K562 (cell line): Measurements from ENCODE around the gene DMRTC1B. TPM values are rescaled to one million over a fixed set of nuclear protein-coding genes. Genes with fewer than 3 reads are reported as not detected.
"Not testable (repeated sequence)": the region's sequence is repeated elsewhere in the genome, so short reads cannot be mapped to it uniquely, and the experiment has no call there.

ENCODE experiments used
- ATAC-seq: fragments of 200-7000 bp; cut with Tn5 transposase; 3 replicates; pipeline ENCODE4 v1.9.1; 2020; ENCODE audit warnings: moderate library complexity
- Bru-seq: library from RNA; stranded (reverse); fragments of 400-500 nt; gene quantifications from one replicate; lab custom pipeline; 2021; lab: Mats Ljungman, UMichigan
- BruChase-seq, 2 experiments: library from RNA; stranded (reverse); fragments of 400-500 nt; gene quantifications; one replicate each; lab custom pipeline; 2021; lab: Mats Ljungman, UMichigan
- BruUV-seq: library from RNA; stranded (reverse); fragments of 400-500 nt; replicated peaks from 2 replicates; lab custom pipeline; 2021; lab: Mats Ljungman, UMichigan
- CTCF ChIA-PET: fragments of 300-600 bp; formaldehyde crosslinking; extraction: SDS; loops from one replicate; lab custom pipeline; 2021; ENCODE audit warnings: low intra/inter-chr PET ratio; lab: Yijun Ruan, JAX
- POLR2A ChIA-PET: fragments of 300-600, 350-650 bp; sonication (Branson Sonifier 250); formaldehyde crosslinking; extraction: SDS; loops from one replicate; lab custom pipeline; 2021; ENCODE audit warnings: antibody characterized with exemption, inconsistent platforms; lab: Yijun Ruan, JAX
- DNase-seq, 4 experiments: peaks; one replicate each; pipeline versions ENCODE4 v3.0.0 to v3.0.0-alpha.2; 2011 to 2018; ENCODE audit warnings: low spot score in 3 of 4, mixed read lengths in 3 of 4; ENCODE audit errors: extremely low read depth in 1 of 4
- FAIRE-seq: peaks from 2 replicates; lab custom pipeline; 2011; peaks lifted over from hg19 to GRCh38; lab: Jason Lieb, UNC
- H2AFZ ChIP-seq: 2 replicates; pipeline ENCODE4 v1.6.0; 2011; ENCODE audit warnings: low read depth, low read length, control low read depth, inconsistent platforms
- H3K27ac ChIP-seq: fragments of 200-600 bp; 3 replicates; pipeline ENCODE4 v1.8.0; 2011; ENCODE audit warnings: low read depth, mild to moderate bottlenecking, control low read depth, inconsistent platforms, low read length, moderate library complexity, mixed read lengths; ENCODE audit errors: extremely low read depth
- H3K27me3 ChIP-seq, 2 experiments: fragments of 300-600 bp in 1 of 2; 2 replicates in 1 of 2; 3 replicates in 1 of 2; pipeline versions ENCODE4 v1.6.0 to v1.8.0; 2011; ENCODE audit warnings: inconsistent platforms in 2 of 2, low read length in 2 of 2, mild to moderate bottlenecking in 1 of 2, mixed read lengths in 1 of 2, moderate library complexity in 1 of 2; ENCODE audit not compliant: control insufficient read depth in 2 of 2, insufficient read depth in 2 of 2
- H3K36me3 ChIP-seq: fragments of 300-600 bp; 3 replicates; pipeline ENCODE4 v1.8.0; 2011; ENCODE audit warnings: mild to moderate bottlenecking, low read length, inconsistent platforms; ENCODE audit not compliant: control insufficient read depth, insufficient read depth
- H3K4me1 ChIP-seq, 2 experiments: fragments of 200-600 bp in 1 of 2; replicated peaks in 1 of 2; 2 replicates in 1 of 2; 3 replicates in 1 of 2; pipeline versions ENCODE4 v1.5.1 to v1.8.0; 2011; ENCODE audit warnings: inconsistent platforms in 2 of 2, low read length in 2 of 2, mild to moderate bottlenecking in 1 of 2, mixed read lengths in 1 of 2, moderate library complexity in 1 of 2; ENCODE audit not compliant: control insufficient read depth in 2 of 2, insufficient read depth in 2 of 2
- H3K4me2 ChIP-seq: 2 replicates; pipeline ENCODE4 v1.6.1; 2011; ENCODE audit warnings: low read length, control low read depth, inconsistent platforms, mixed read lengths; ENCODE audit not compliant: insufficient read depth
- H3K4me3 ChIP-seq: fragments of 200-600 bp; sonication (generic), shearing (Covaris generic); 2 replicates; pipeline ENCODE4 v1.5.1; 2016; ENCODE audit warnings: control low read depth, inconsistent platforms
- H3K79me2 ChIP-seq: fragments of 200-600 bp; 3 replicates; pipeline ENCODE4 v1.8.0; 2011; ENCODE audit warnings: low read length, inconsistent platforms; ENCODE audit not compliant: control insufficient read depth, insufficient read depth
- H3K9ac ChIP-seq, 2 experiments: 2 replicates each; pipeline versions ENCODE4 v1.6.0 to v1.6.1; 2011; ENCODE audit warnings: low read depth in 2 of 2, low read length in 2 of 2, control low read depth in 1 of 2, inconsistent platforms in 1 of 2, mild to moderate bottlenecking in 1 of 2, mixed read lengths in 1 of 2; ENCODE audit not compliant: insufficient read depth in 1 of 2
- H3K9me1 ChIP-seq: one replicate; pipeline ENCODE4 v1.6.0; 2011; ENCODE audit warnings: inconsistent platforms, mild to moderate bottlenecking, low read length, moderate library complexity; ENCODE audit not compliant: control insufficient read depth, insufficient read depth
- H3K9me3 ChIP-seq: replicated peaks from 2 replicates; pipeline ENCODE4 v1.5.1; 2011; ENCODE audit warnings: low read depth, low read length, inconsistent platforms; ENCODE audit not compliant: control insufficient read depth, insufficient read depth
- H4K20me1 ChIP-seq: replicated peaks from 2 replicates; pipeline ENCODE4 v1.6.1; 2011; ENCODE audit warnings: low read length, inconsistent platforms, mixed read lengths; ENCODE audit not compliant: control insufficient read depth, insufficient read depth
- WGBS: fragments of 100-300 bp; shearing (Covaris generic); methylation state at CpG from one replicate; pipeline ENCODE4 v1.1.6; 2016; ENCODE audit warnings: low coverage, mixed read lengths; ENCODE audit not compliant: insufficient coverage; ENCODE audit errors: missing lambda C conversion rate; 5-methylcytosine and 5-hydroxymethylcytosine counted together
- in situ Hi-C: fragments of 300-500 bp; cut with MboI; formaldehyde crosslinking; loops from 4 replicates; pipeline ENCODE4 v1.15.0; 2018; ENCODE audit warnings: inconsistent platforms, mixed read lengths
- intact Hi-C: fragments of 100-400 bp; cut with micrococcal nuclease; formaldehyde crosslinking; loops from 2 replicates; pipeline ENCODE4 v1.14.2; 2022
- long read RNA-seq, 3 experiments: library from polyadenylated mRNA in 2 of 3; library from RNA in 1 of 3; unstranded in 2 of 3; stranded (forward) in 1 of 3; transcript quantifications; one replicate each; pipeline ENCODE4 v2.0.0, GENCODE V29; 2019 to 2022
- polyA minus RNA-seq, 3 experiments: library from RNA; depleted of rRNA, polyadenylated mRNA; stranded (reverse); fragments of >200 nt; gene quantifications; 2 replicates each; pipeline ENCODE4 v1.2.3, GENCODE V29; 2011
- polyA plus RNA-seq, 8 experiments: library from polyadenylated mRNA; depleted of rRNA in 4 of 8; stranded (reverse) in 5 of 8; unstranded in 3 of 8; fragments of >200 nt; fragmentation: Nextera tagmentation in 2 of 8; fragmentation: Illumina TruSeq in 1 of 8; extraction: Ambion mirVana in 2 of 8; extraction: Trizol in 1 of 8; gene quantifications; 2 replicates each; pipeline versions ENCODE4 v1.2.1 to v1.2.3, GENCODE V29; 2011 to 2014; ENCODE audit warnings: inconsistent platforms in 1 of 8, missing spikeins in 1 of 8
- total RNA-seq, 7 experiments: library from RNA; depleted of rRNA in 6 of 7; stranded (reverse); fragments of >200 nt in 6 of 7; fragmentation: Illumina TruSeq in 2 of 7; extraction: Trizol in 2 of 7; gene quantifications; 2 replicates each; pipeline versions ENCODE4 v1.2.1 to v1.2.3, GENCODE V29; 2011 to 2021; ENCODE audit warnings: low replicate concordance in 1 of 7

DMRTC1B gene, protein sequence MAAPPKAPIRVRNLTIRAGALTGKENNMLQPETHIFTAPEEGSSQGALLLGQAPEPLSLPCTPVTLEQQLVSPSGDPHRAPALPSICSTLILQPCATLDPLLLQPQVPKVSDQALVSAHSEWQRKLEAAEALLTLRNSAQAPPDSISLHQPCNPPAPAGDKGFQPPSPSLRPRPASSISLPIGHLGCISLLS
- not detected in 2 replicates for total RNA-seq (2011; cell fraction: chromatin; rRNA removed; ENCODE audit: low replicate concordance)
- not detected in 2 replicates for total RNA-seq (2011; cell fraction: nucleolus; rRNA removed)
- total RNA-seq (2011; cell fraction: nucleoplasm; rRNA removed) = not detected in 2 replicates
- total RNA-seq (2014; rRNA removed) (not detected in 2 replicates), total RNA-seq (2014; rRNA removed; fragmentation: Illumina TruSeq; extraction: Trizol) (not detected in 2 replicates), total RNA-seq (2015; rRNA removed; fragmentation: Illumina TruSeq; extraction: Trizol) (not detected in 2 replicates), total RNA-seq (2021) (not detected in 2 replicates), polyA plus RNA-seq (2011; rRNA removed) (not detected in 2 replicates), polyA plus RNA-seq (2014; fragmentation: Illumina TruSeq; extraction: Trizol) (0.12 TPM in 1 of 2 replicates, not detected in the other), polyA plus RNA-seq (2014; fragmentation: Nextera tagmentation; extraction: Ambion mirVana) (under 1 TPM in 1 of 2 experiments, not detected in 1; 0.11 TPM), polyA plus RNA-seq (2014; rRNA removed) (not detected in 2 replicates), polyA minus RNA-seq (2011; rRNA and poly(A)+ RNA removed) (not detected in 2 replicates), Bru-seq, nascent RNA (percentile 1 among the genes with signal in this experiment), BruChase-seq, experiment 1, labeled RNA remaining after a 2-hour chase (not detected), BruChase-seq, experiment 2, labeled RNA remaining after a 6-hour chase (percentile 2 among the genes with signal in this experiment)
- not detected in 2 replicates for polyA plus RNA-seq (2011; cell fraction: cytosol; rRNA removed)
- polyA plus RNA-seq (2011; cell fraction: nucleus; rRNA removed) = not detected in 2 replicates
- 0.66 TPM in 1 of 2 replicates, not detected in the other for polyA plus RNA-seq (2012)
- not detected in 2 replicates for polyA minus RNA-seq (2011; cell fraction: cytosol; rRNA and poly(A)+ RNA removed)
- polyA minus RNA-seq (2011; cell fraction: nucleus; rRNA and poly(A)+ RNA removed) = not detected in 2 replicates
- long read RNA-seq, experiment 1 = 0 reads
- long read RNA-seq, experiment 2 = 0 reads
- long read RNA-seq, experiment 3 = 0 reads

DNA sequence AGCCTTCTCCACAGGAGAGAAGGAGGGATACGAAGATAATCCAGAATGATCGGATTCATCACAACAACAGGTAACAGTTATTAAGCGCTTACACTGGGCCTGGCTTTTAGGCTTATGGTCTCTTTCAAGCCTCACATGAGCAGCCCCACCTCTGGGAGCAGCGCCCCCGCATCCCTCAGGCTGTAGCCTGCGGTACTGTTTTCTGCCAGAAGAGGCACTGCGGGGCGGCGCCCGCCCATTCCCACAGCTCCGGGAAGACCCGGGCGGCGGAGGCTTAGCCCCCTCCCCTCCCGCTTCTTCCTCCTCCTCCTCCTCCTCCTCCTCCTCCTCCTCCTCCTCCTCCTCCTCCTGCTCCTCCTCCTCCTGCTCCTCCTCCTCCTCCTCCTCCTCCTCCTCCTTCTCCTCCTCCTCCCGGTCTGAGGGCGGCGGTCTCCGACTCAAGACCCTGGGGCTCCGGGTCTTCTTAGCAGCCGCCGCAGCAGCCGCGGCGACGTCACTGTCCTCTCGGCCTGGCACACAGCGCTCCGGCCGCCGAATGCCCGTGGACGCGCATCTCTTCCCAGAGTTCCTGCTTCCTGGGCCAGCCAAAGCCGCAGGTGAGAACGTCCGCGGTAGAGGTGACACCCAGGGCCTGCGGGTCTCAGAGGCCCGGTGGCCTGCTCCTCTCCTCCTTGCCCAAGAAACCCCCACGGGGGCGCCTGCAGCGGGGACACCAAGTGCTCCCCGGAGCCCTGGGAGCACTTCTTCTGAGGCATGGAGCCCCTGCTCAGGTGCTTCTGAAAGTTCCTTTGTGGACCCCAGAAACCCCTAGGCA, at the start of gene DMRTC1B:
TSS of gene DMRTC1B (plus strand) at position 238 of the 814 bp plus-strand sequence. CDS start 68,246 bp downstream, outside the sequence.
- intact Hi-C loops = not testable (repeated sequence)

More for the DNA sequence above, at the start of gene DMRTC1B:
- H3K36me3 ChIP-seq, BruUV-seq, H3K79me2 ChIP-seq, H3K9ac ChIP-seq, H2AFZ ChIP-seq, H3K9me3 ChIP-seq, CTCF ChIA-PET, H3K27ac ChIP-seq, H3K4me3 ChIP-seq, H3K9me1 ChIP-seq, H4K20me1 ChIP-seq, FAIRE-seq, H3K4me2 ChIP-seq, DNase-seq, in situ Hi-C loops, POLR2A ChIA-PET, H3K27me3 ChIP-seq, H3K4me1 ChIP-seq: not testable (repeated sequence)
- peak; percentile 93 for ATAC-seq
- WGBS = no CpG with 5 or more reads among the region's 44 CpGs
